ENCODE measurements around the gene SYTL4.
A peak's percentile ranks its signal among the peaks of the same experiment; 100 is the strongest.

Gene SYTL4

GRCh38 chrX:100687546-100687945 lies 44.4 kb downstream of the SYTL4 start:
- DNase-seq (ENCODE audit: low read depth): no peak

GRCh38 chrX:100687128-100687527 lies 44.8 kb downstream of the SYTL4 start:
- no peak for DNase-seq (ENCODE audit: low read depth)

GRCh38 chrX:100685997-100686305 lies 46.0 kb downstream of the SYTL4 start:
- DNase-seq (ENCODE audit: low read depth): no peak

GRCh38 chrX:100685284-100685996 lies 46.5 kb downstream of the SYTL4 start:
- DNase-seq (ENCODE audit: low read depth): peak; percentile 27

GRCh38 chrX:100682939-100683338 lies 49.0 kb downstream of the SYTL4 start:
- DNase-seq (ENCODE audit: low read depth): no peak

GRCh38 chrX:100681599-100681998 lies 50.3 kb downstream of the SYTL4 start:
- no peak for DNase-seq (ENCODE audit: low read depth)

- DNase-seq (ENCODE audit: low read depth): no peak
These were observed 51.2 kb downstream of the SYTL4 start for GRCh38 chrX:100680756-100681155.

- DNase-seq (ENCODE audit: low read depth): no peak
These were observed 54.2 kb downstream of the SYTL4 start for GRCh38 chrX:100677611-100678181.

GRCh38 chrX:100674705-100675104 lies 57.2 kb downstream of the SYTL4 start:
- no peak for DNase-seq (ENCODE audit: low read depth)

- DNase-seq (ENCODE audit: low read depth): no peak
These were observed 58.4 kb downstream of the SYTL4 start for GRCh38 chrX:100673397-100673953.

- DNase-seq (ENCODE audit: low read depth): no peak
These were observed 59.0 kb downstream of the SYTL4 start for GRCh38 chrX:100672966-100673365.

- no peak for DNase-seq (ENCODE audit: low read depth)
These were observed 68.3 kb downstream of the SYTL4 start for GRCh38 chrX:100663642-100664041.

GRCh38 chrX:100662796-100663195 lies 69.1 kb downstream of the SYTL4 start:
- DNase-seq (ENCODE audit: low read depth): no peak

GRCh38 chrX:100662170-100662569 lies 69.8 kb downstream of the SYTL4 start:
- no peak for DNase-seq (ENCODE audit: low read depth)

GRCh38 chrX:100659431-100660137 lies 72.3 kb downstream of the SYTL4 start:
- no peak for DNase-seq (ENCODE audit: low read depth)

GRCh38 chrX:100658941-100659381 lies 73.0 kb downstream of the SYTL4 start:
- no peak for DNase-seq (ENCODE audit: low read depth)

- DNase-seq (ENCODE audit: low read depth): no peak
These were observed 77.7 kb downstream of the SYTL4 start for GRCh38 chrX:100654261-100654660.

GRCh38 chrX:100652266-100652665 lies 79.7 kb downstream of the SYTL4 start:
- no peak for DNase-seq (ENCODE audit: low read depth)

- no peak for DNase-seq (ENCODE audit: low read depth)
These were observed 81.1 kb downstream of the SYTL4 start for GRCh38 chrX:100650841-100651240.

- DNase-seq (ENCODE audit: low read depth): no peak
These were observed 82.2 kb downstream of the SYTL4 start for GRCh38 chrX:100649550-100650356.

- DNase-seq (ENCODE audit: low read depth): no peak
These were observed 83.2 kb downstream of the SYTL4 start for GRCh38 chrX:100648458-100649417.
